ENCODE results near the gene VTI1A. TPM values are rescaled to one million over a fixed set of nuclear protein-coding genes. Genes with fewer than 3 reads are reported as not detected.

VTI1A gene
- total RNA-seq, 2 donors from 2014 or later = 58.8 to 65.0 TPM

DNA sequence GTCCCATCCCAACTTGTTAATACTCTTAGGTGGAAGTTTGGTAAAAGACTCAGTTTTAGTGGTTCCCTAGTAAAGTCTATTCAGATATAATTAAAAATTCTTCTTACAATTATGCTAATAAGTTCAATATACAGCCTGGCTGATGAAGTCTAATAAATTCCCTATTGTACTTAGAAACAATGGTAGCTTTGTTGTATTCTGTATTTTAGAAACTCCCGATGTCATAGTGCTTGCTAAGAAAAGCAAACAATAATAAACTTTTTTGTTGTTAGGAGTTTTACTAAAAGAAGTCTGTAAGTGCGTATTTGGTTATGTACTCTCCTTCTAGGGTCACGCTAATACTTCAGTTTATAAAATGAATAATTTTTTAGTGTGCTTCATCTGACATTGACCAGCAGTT, 206.8 kb downstream of the VTI1A start:
- ATAC-seq (no peak), DNase-seq (no peak)
- no peaks in the 10 kb centered on the region for H3K9me3 ChIP-seq (ENCODE audit: control insufficient read depth, low read length, poor library complexity, severe bottlenecking)
- Mint-ChIP-seq H3K4me3 (no peak overlapping the region), H3K27ac (no peak overlapping the region), H3K36me3 (ENCODE audit: low read depth) (no peaks in the 10 kb centered on the region), H3K4me1 (no peaks in the 10 kb centered on the region), H3K27me3 (no peaks in the 10 kb centered on the region)

DNA sequence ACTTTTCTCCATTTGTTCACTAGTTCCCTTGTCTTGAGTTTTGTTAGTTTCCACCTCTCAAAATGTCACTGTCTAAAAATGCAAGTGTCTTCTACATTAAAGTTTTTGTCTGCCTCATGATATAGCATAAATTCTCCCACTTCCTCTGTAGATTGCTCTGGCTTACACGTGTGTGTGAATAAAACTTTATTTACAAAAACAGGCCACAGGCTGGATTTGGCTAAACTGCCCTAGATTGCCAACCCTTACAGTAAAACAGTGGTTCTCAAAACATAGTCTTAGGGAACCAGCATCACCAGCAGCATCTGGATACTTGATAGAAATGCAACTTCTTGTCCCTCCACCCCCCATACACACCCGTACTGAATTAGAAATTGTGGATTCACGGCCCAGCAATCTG, 207.8 kb downstream of the VTI1A start:
- H3K4me1 Mint-ChIP-seq = no peaks in the 10 kb centered on the region
- DNase-seq = no peak
- H3K9me3 ChIP-seq (ENCODE audit: control insufficient read depth, low read length, poor library complexity, severe bottlenecking) = no peaks in the 10 kb centered on the region
- H3K27me3 Mint-ChIP-seq = no peaks in the 10 kb centered on the region
- H3K36me3 Mint-ChIP-seq (ENCODE audit: low read depth) = no peaks in the 10 kb centered on the region
- ATAC-seq = no peak
- no peak overlapping the region for H3K27ac Mint-ChIP-seq
- H3K4me3 Mint-ChIP-seq = no peak overlapping the region

DNA sequence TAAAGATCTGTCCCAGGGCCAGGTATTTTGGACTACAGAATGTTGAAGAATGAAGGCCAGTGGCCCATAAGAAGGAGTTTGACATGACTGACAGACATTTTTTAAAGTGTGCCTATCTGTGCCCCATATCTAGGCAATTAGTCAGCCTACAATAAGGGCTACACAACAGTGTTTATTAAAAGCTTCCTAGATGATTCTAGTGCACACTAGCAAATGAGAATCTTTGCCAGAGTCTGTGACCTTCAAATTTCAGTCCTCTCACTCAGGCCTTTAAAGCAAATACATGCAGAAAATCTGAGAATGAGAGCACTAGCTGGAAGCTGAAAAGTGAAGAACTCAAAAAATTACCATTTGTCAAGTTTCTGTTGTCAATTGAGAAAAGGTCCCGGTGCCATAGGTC, 208.7 kb downstream of the VTI1A start:
- H3K27ac Mint-ChIP-seq = no peak overlapping the region
- no peak for ATAC-seq
- no peak for DNase-seq
- H3K4me3 Mint-ChIP-seq = no peak overlapping the region
- no peaks in the 10 kb centered on the region for H3K27me3 Mint-ChIP-seq
- no peaks in the 10 kb centered on the region for H3K36me3 Mint-ChIP-seq (ENCODE audit: low read depth)
- no peaks in the 10 kb centered on the region for H3K9me3 ChIP-seq (ENCODE audit: control insufficient read depth, low read length, poor library complexity, severe bottlenecking)
- H3K4me1 Mint-ChIP-seq = no peaks in the 10 kb centered on the region

DNA sequence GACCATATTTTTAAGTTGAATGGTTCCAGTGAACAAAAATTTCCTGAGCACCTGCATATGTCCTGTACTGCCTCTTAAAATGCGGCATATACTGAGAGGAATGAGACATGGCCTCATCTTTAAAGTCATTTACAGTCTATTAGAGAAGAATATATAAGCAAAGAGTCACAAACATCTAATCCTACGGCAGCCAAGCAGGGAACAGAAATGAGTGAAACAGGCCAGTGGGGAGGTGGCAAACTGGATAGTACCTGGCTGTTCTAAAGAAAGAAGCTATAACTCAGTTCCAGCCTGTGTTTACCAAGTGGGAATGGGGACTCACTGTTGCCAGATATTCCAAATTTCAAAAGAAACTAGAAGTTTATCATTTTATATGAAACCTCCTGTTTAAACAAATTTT, 211.4 kb downstream of the VTI1A start:
- no peak overlapping the region for H3K4me3 Mint-ChIP-seq
- DNase-seq (no peak), ATAC-seq (no peak)
- H3K9me3 ChIP-seq (ENCODE audit: control insufficient read depth, low read length, poor library complexity, severe bottlenecking) = no peaks in the 10 kb centered on the region
- no peak overlapping the region for H3K27ac Mint-ChIP-seq
- H3K4me1 Mint-ChIP-seq = no peaks in the 10 kb centered on the region
- no peaks in the 10 kb centered on the region for H3K36me3 Mint-ChIP-seq (ENCODE audit: low read depth)
- H3K27me3 Mint-ChIP-seq = no peaks in the 10 kb centered on the region

DNA sequence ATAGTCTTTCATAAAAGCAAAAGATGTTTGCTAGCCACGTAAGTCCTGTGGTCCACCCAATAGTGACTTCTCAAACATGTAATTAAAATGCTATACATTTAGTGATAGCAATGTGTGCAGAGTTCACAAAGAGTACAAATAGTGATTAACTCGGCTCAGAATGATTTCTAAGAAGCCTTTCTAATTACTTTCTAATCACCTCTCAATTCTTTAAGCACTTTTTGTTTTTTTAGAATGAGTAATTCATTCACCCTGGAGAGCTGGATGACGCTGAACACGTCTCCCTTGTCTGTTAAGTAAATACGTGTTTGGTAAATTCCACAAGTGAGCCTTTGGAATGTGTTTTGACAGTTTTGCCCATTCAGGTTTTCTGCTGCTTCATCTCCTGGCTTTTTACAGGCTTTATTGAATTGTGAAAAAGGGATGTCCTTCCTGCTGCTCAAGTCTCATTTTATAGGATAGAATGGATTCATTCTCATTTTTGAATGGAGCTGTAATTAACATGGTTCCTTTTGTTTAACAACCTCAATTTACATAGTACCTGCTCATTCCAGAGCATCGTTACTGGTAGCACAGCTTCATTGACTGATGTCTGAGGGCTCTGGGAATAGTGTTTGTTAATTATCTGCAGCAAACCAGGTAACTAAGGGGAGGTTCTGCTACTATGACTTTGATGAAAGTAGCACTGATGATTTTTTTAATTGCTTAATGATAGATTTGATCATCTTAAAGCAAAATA, 212.1 kb downstream of the VTI1A start:
- Mint-ChIP-seq H3K4me1 (no peaks in the 10 kb centered on the region), H3K4me3 (no peak overlapping the region), H3K27ac (no peak overlapping the region), H3K36me3 (ENCODE audit: low read depth) (no peaks in the 10 kb centered on the region), H3K27me3 (no peaks in the 10 kb centered on the region)
- DNase-seq (no peak), ATAC-seq (no peak)
- no peaks in the 10 kb centered on the region for H3K9me3 ChIP-seq (ENCODE audit: control insufficient read depth, low read length, poor library complexity, severe bottlenecking)

DNA sequence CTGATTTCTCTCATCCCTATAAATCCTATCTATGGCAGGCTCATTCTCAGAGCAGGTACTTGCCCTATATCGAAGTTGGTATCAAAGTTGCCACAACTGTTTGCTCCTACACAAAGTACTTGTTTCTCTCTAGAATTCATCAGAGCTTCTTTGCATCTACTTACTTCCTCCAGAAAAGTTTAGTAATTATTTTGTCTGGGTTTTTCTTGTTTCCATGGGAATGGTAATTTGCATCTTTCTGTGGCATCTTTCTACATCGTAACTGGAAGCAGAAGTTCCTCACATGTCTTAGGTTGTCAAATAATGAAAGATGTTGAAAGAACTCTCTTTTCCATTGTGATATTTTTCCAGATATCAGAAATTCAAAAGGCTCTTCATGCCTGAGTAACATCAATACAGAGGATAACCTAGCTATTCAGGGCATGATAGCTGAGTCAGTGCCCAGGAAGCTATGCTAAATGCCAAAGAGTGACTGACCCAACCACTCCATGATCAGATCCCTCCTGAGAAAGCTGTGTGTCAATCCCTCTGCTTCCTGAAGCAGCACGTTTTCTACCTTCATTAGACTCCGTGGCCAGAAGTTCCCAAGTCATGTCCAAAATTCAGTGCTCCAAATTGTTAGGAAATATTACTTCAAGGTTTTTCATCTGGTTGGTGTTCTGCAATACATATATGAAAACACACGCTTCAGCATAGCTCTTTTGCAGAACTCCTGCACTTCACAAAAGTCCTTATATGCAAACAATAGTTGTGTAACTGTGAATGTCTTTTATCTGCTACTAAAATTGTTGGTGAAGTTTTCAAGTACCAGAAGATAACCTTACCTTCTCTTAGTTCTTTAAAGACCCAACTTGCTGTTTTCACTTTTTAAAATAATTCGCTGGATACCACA, 216.5 kb downstream of the VTI1A start:
- Mint-ChIP-seq H3K4me1 (no peaks in the 10 kb centered on the region), H3K27me3 (no peaks in the 10 kb centered on the region), H3K36me3 (ENCODE audit: low read depth) (no peaks in the 10 kb centered on the region), H3K4me3 (no peak overlapping the region), H3K27ac (no peak overlapping the region)
- DNase-seq = no peak
- ATAC-seq = no peak
- no peaks in the 10 kb centered on the region for H3K9me3 ChIP-seq (ENCODE audit: control insufficient read depth, low read length, poor library complexity, severe bottlenecking)

DNA sequence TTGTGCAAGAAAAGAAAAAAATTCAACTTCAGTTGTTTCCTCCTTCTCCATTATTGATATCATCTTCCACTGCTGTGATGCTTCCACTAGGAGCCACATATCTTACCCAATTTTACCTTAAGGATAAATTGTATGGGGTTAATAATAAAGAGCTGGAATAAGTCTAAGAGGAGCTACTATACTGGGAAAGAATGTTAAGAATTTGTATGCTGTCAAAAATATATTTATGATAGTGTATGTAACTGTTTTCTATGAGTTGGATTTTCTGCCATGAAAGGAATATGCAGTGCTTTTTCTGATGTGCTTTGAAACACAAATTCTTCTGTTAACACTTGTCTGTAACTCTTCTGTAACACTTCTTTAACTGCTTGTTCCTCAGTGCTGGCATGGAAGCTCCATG, 219.1 kb downstream of the VTI1A start:
- H3K9me3 ChIP-seq (ENCODE audit: control insufficient read depth, low read length, poor library complexity, severe bottlenecking) = no peaks in the 10 kb centered on the region
- no peaks in the 10 kb centered on the region for H3K27me3 Mint-ChIP-seq
- H3K4me1 Mint-ChIP-seq = no peaks in the 10 kb centered on the region
- H3K4me3 Mint-ChIP-seq = no peak overlapping the region
- ATAC-seq (no peak), DNase-seq (no peak)
- no peak overlapping the region for H3K27ac Mint-ChIP-seq
- no peaks in the 10 kb centered on the region for H3K36me3 Mint-ChIP-seq (ENCODE audit: low read depth)

DNA sequence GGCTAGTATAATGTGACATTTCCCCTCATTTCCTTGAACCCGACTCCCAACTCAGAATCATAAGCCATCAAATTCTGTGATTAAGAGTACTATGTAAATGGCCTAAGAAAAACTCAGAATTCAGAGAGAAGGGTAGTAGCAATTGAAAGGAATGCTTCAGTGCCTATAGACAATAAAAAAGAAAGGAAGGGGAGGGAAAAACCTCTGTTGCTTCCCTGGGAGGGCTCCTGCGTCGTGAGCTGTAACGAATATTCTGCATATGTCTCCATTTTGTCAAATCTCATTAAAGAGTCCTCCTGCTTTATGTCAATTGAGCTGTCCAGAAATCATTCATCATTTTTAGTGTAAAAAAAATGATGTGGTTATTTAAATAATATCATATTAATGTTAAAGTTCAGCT, 223.0 kb downstream of the VTI1A start:
- ATAC-seq (no peak), DNase-seq (no peak)
- H3K4me3 Mint-ChIP-seq = no peak overlapping the region
- no peaks in the 10 kb centered on the region for H3K36me3 Mint-ChIP-seq (ENCODE audit: low read depth)
- no peak overlapping the region for H3K27ac Mint-ChIP-seq
- H3K9me3 ChIP-seq (ENCODE audit: control insufficient read depth, low read length, poor library complexity, severe bottlenecking) = no peaks in the 10 kb centered on the region
- no peaks in the 10 kb centered on the region for H3K4me1 Mint-ChIP-seq
- H3K27me3 Mint-ChIP-seq = no peaks in the 10 kb centered on the region

DNA sequence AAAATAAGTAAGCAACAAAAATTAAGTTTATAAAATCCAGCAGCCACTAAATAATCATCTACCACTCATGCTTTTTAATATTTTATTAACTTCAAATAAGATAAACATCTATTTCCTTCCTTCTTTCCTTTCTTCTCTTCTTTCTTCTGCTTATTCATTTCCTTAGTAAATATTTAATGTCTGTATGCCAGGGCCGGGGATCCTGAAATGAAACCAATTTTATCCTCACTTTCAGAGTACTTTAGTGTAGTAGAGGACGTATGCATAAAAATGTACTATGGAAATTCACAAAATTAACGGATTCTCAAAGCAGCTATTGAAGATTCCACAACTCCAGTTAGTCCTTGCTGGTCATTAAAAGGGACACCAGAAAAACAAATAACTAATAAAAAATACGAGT, 224.7 kb downstream of the VTI1A start:
- H3K4me1 Mint-ChIP-seq = no peaks in the 10 kb centered on the region
- H3K27me3 Mint-ChIP-seq = no peaks in the 10 kb centered on the region
- H3K27ac Mint-ChIP-seq = no peak overlapping the region
- no peak overlapping the region for H3K4me3 Mint-ChIP-seq
- no peaks in the 10 kb centered on the region for H3K36me3 Mint-ChIP-seq (ENCODE audit: low read depth)
- ATAC-seq = no peak
- no peaks in the 10 kb centered on the region for H3K9me3 ChIP-seq (ENCODE audit: control insufficient read depth, low read length, poor library complexity, severe bottlenecking)
- no peak for DNase-seq

DNA sequence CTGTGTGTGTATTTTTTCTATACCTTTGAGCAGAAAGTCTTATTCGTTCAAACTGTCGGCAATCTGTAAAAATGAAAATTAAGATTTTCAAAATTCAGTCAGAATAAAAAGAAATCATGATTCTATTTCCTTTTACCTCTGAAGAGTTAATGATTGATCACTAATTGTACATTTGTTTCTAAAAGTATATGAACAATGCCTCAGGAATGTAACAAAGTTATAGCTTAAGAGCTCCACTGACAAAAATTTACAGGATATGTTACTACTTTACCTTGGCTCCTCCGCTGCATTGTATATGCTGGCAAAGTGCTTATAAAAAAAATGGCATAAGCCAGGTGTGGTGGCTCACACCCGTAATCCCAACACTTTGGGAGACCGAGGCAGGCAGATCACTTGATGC, 225.7 kb downstream of the VTI1A start:
- no peaks in the 10 kb centered on the region for H3K36me3 Mint-ChIP-seq (ENCODE audit: low read depth)

DNA sequence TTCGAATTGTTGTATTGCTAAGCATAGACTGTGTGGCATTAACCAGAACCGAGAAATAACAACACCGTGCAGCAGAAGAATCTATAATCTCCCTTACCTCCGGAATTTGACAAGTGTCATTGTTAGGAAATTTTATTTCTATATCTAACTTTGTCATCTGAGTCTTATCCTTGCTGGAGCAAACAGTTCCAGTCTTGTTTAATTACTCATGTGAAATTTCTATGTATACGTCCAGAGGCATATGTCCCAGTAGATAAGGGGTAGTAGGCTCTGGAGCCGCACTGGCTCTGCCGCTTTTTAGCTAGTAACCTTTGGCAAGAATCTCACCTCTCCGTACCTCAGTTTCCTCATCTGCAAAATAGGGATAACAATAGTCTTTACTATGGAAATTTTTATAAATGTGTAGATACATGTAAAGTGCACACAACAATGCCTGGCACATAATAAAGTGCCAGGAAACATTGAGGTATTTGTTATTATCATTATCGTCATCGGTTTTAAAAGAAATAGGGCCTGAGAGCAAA, 228.6 kb downstream of the VTI1A start:
- no peak overlapping the region for H3K27ac Mint-ChIP-seq
- no peak overlapping the region for H3K4me3 Mint-ChIP-seq
- H3K9me3 ChIP-seq (ENCODE audit: control insufficient read depth, low read length, poor library complexity, severe bottlenecking) = no peaks in the 10 kb centered on the region
- ATAC-seq (no peak), DNase-seq (no peak)
- no peaks in the 10 kb centered on the region for H3K4me1 Mint-ChIP-seq
- no peaks in the 10 kb centered on the region for H3K27me3 Mint-ChIP-seq
- H3K36me3 Mint-ChIP-seq (ENCODE audit: low read depth) = no peaks in the 10 kb centered on the region

More for the DNA sequence above, 225.7 kb downstream of the VTI1A start:
- ATAC-seq (no peak), DNase-seq (no peak)
- no peak overlapping the region for H3K4me3 Mint-ChIP-seq
- no peak overlapping the region for H3K27ac Mint-ChIP-seq
- H3K27me3 Mint-ChIP-seq = no peaks in the 10 kb centered on the region
- H3K9me3 ChIP-seq (ENCODE audit: control insufficient read depth, low read length, poor library complexity, severe bottlenecking) = no peaks in the 10 kb centered on the region
- no peaks in the 10 kb centered on the region for H3K4me1 Mint-ChIP-seq

DNA sequence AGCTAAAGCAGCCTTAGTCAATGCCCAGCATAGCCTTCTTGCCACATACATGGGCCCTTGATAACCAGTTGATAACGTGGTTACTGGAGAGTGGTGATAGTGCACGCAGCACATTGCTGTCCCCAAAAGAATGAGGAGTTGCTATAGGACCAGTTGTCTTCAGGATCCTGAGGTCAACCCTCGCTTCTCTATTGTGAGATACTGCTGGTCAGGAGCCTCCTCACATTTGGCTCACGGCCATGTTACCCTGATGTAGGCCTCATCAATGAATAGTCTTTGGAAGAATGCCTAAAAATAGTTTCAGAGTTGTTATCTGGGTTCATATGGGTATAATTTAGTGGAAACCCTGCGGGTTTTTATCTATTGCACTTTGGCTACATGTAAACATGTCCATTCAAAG, 230.7 kb downstream of the VTI1A start:
- Mint-ChIP-seq H3K4me3 (no peak overlapping the region), H3K4me1 (no peaks in the 10 kb centered on the region), H3K27me3 (no peaks in the 10 kb centered on the region), H3K36me3 (ENCODE audit: low read depth) (no peaks in the 10 kb centered on the region), H3K27ac (no peak overlapping the region)
- no peak for ATAC-seq
- no peak for DNase-seq
- no peaks in the 10 kb centered on the region for H3K9me3 ChIP-seq (ENCODE audit: control insufficient read depth, low read length, poor library complexity, severe bottlenecking)

DNA sequence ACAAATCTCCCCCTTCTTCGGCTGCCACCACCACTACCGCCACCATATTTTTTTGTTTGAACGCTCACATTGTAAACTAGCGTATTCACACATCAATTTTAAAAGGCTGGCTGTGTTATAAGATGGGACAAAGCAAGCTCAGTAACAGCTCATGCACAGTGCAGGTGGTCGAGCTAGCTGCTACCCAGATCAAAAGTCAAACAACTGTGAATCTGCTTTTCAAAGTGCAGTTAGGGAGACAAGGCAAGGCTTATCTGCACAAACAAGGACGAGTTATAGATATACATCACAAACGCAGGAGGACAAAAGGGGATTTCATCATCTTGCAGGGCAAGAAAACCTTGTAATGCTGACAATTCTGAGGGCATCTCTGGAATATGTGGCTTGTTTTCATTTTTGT, 231.6 kb downstream of the VTI1A start:
- ATAC-seq = no peak
- no peaks in the 10 kb centered on the region for H3K27me3 Mint-ChIP-seq

More for the DNA sequence above, 231.6 kb downstream of the VTI1A start:
- Mint-ChIP-seq H3K27ac (no peak overlapping the region), H3K36me3 (ENCODE audit: low read depth) (no peaks in the 10 kb centered on the region), H3K4me3 (no peak overlapping the region), H3K4me1 (no peaks in the 10 kb centered on the region)
- DNase-seq = no peak
- H3K9me3 ChIP-seq (ENCODE audit: control insufficient read depth, low read length, poor library complexity, severe bottlenecking) = no peaks in the 10 kb centered on the region
